ENCODE measurements around the gene VPS37C. TPM values are rescaled to one million over a fixed set of nuclear protein-coding genes. Genes with fewer than 3 reads are reported as not detected.
A peak's percentile ranks its signal among the peaks of the same experiment; 100 is the strongest.

VPS37C gene
- polyA plus RNA-seq, 10 donors: 13.3 to 17.7 (median 16.4) TPM

- DNase-seq: no peak
Measured at GRCh38 chr11:61155741-61156140, 5.5 kb downstream of the VPS37C start.

- no peak for DNase-seq
Measured at GRCh38 chr11:61155312-61155711, 5.9 kb downstream of the VPS37C start.

GRCh38 chr11:61154528-61154927 lies 6.7 kb downstream of the VPS37C start:
- no peak for DNase-seq

- DNase-seq: no peak
Measured at GRCh38 chr11:61153593-61154095, 7.6 kb downstream of the VPS37C start.

- peak in 1 of 3 donors; percentile 54 for DNase-seq
Measured at GRCh38 chr11:61152816-61153592, 8.2 kb downstream of the VPS37C start.

- DNase-seq: no peak
Measured at GRCh38 chr11:61151545-61152252, 9.5 kb downstream of the VPS37C start.

- DNase-seq: no peak
Measured at GRCh38 chr11:61150706-61151544, 10.3 kb downstream of the VPS37C start.

GRCh38 chr11:61149624-61150615 lies 11.3 kb downstream of the VPS37C start:
- no peak for DNase-seq

- peak in 1 of 3 donors; percentile 34 for DNase-seq
Measured at GRCh38 chr11:61147791-61148620, 13.2 kb downstream of the VPS37C start.

- DNase-seq: no peak
Measured at GRCh38 chr11:61147271-61147670, 14.0 kb downstream of the VPS37C start.

- no peak for DNase-seq
Measured at GRCh38 chr11:61146416-61146815, 14.8 kb downstream of the VPS37C start.

GRCh38 chr11:61145228-61146005 lies 15.8 kb downstream of the VPS37C start:
- DNase-seq: no peak

GRCh38 chr11:61144511-61145179 lies 16.6 kb downstream of the VPS37C start:
- DNase-seq: no peak

- no peak for DNase-seq
Measured at GRCh38 chr11:61142424-61142823, 18.8 kb downstream of the VPS37C start.

- peak in 1 of 3 donors; percentile 46 for DNase-seq
Measured at GRCh38 chr11:61141601-61142028, 19.6 kb downstream of the VPS37C start.

- no peak for DNase-seq
Measured at GRCh38 chr11:61140416-61140815, 20.8 kb downstream of the VPS37C start.

GRCh38 chr11:61139387-61139786 lies 21.8 kb downstream of the VPS37C start:
- no peak for DNase-seq

GRCh38 chr11:61138935-61139334 lies 22.3 kb downstream of the VPS37C start:
- DNase-seq: peak in 1 of 3 donors; percentile 75
